GM12878 (cell line): ENCODE results near the gene FERMT2. TPM values are rescaled to one million over a fixed set of nuclear protein-coding genes. Genes with fewer than 3 reads are reported as not detected.

ENCODE experiments used
- ATAC-seq: fragments of 200-7000 bp; cut with Tn5 transposase; 3 replicates; pipeline ENCODE4 v1.9.1; 2020; ENCODE audit warnings: mild to moderate bottlenecking, moderate library complexity
- BruUV-seq: library from RNA; stranded (reverse); fragments of 400-500 nt; replicated peaks from 2 replicates; lab custom pipeline; 2021; lab: Mats Ljungman, UMichigan
- CTCF ChIA-PET: fragments of 300-600 bp; sonication (Branson Sonifier 250); formaldehyde crosslinking; extraction: SDS; loops from one replicate; lab custom pipeline; 2021; ENCODE audit warnings: inconsistent platforms; lab: Yijun Ruan, JAX
- POLR2A ChIA-PET: fragments of 350-600 bp; formaldehyde crosslinking; extraction: SDS; loops from one replicate; lab custom pipeline; 2021; ENCODE audit warnings: inconsistent platforms; lab: Charles Lee
- RAD21 ChIA-PET: fragments of 300-600 bp; sonication (Branson Sonifier 250); formaldehyde crosslinking; loops from one replicate; lab custom pipeline; 2023; ENCODE audit warnings: antibody characterized with exemption; ENCODE audit not compliant: unreplicated experiment; lab: Charles Lee
- SMC1A ChIA-PET: fragments of 300-600 bp; sonication (Branson Sonifier 250); formaldehyde crosslinking; loops from one replicate; lab custom pipeline; 2023; ENCODE audit not compliant: unreplicated experiment, uncharacterized antibody; lab: Charles Lee
- DNase-seq: peaks from one replicate; pipeline ENCODE4 v3.0.0-alpha.2; 2011; ENCODE audit warnings: low read depth, low spot score
- FAIRE-seq: peaks from 3 replicates; lab custom pipeline; 2011; peaks lifted over from hg19 to GRCh38; lab: Jason Lieb, UNC
- H2AFZ ChIP-seq: 2 replicates; pipeline ENCODE4 v1.6.0; 2011; ENCODE audit warnings: low read depth, low read length, control low read depth; ENCODE audit not compliant: control insufficient read depth
- H3K27ac ChIP-seq: 2 replicates; pipeline ENCODE4 v1.5.1; 2011; ENCODE audit warnings: control low read depth; ENCODE audit not compliant: control insufficient read depth, insufficient read depth
- H3K27me3 ChIP-seq, 2 experiments: replicated peaks in 1 of 2; 2 replicates each; pipeline versions ENCODE4 v1.6.0 to v1.6.1; 2011; ENCODE audit warnings: low read length in 1 of 2; ENCODE audit not compliant: control insufficient read depth in 2 of 2, insufficient read depth in 2 of 2
- H3K36me3 ChIP-seq, 2 experiments: 2 replicates each; pipeline ENCODE4 v1.5.1; 2011; ENCODE audit warnings: low read length in 1 of 2; ENCODE audit not compliant: control insufficient read depth in 2 of 2, insufficient read depth in 2 of 2
- H3K4me1 ChIP-seq: 2 replicates; pipeline ENCODE4 v1.6.1; 2011; ENCODE audit warnings: mild to moderate bottlenecking, low read length, moderate library complexity, mixed read lengths; ENCODE audit not compliant: control insufficient read depth, insufficient read depth
- H3K4me2 ChIP-seq: 2 replicates; pipeline ENCODE4 v1.6.0; 2011; ENCODE audit warnings: control low read depth; ENCODE audit not compliant: control insufficient read depth, insufficient read depth
- H3K4me3 ChIP-seq: fragments of 200-600 bp; sonication (generic); 2 replicates; pipeline ENCODE4 v1.5.1; 2016
- H3K79me2 ChIP-seq: 2 replicates; pipeline ENCODE4 v1.6.0; 2011; ENCODE audit warnings: low read length; ENCODE audit not compliant: control insufficient read depth, insufficient read depth
- H3K9ac ChIP-seq: 2 replicates; pipeline ENCODE4 v1.8.0; 2011; ENCODE audit warnings: low read length, control low read depth, mixed read lengths; ENCODE audit not compliant: control insufficient read depth, insufficient read depth
- H3K9me3 ChIP-seq: replicated peaks from 3 replicates; pipeline ENCODE4 v1.5.1; 2011; ENCODE audit warnings: mild to moderate bottlenecking, low read length; ENCODE audit not compliant: control insufficient read depth, insufficient read depth
- H4K20me1 ChIP-seq: 2 replicates; pipeline ENCODE4 v1.6.0; 2011; ENCODE audit not compliant: control insufficient read depth, insufficient read depth
- CEBPB ChIP-seq, 2 experiments: fragments of 150-350 bp in 1 of 2; IDR thresholded peaks; 2 replicates each; pipeline ENCODE4 v1.6.1; 2012 to 2014; ENCODE audit warnings: low read depth in 2 of 2, low read length in 2 of 2, borderline replicate concordance in 1 of 2, inconsistent platforms in 1 of 2
- ETV6 ChIP-seq, 2 experiments: fragments of 450-650 bp in 1 of 2; IDR thresholded peaks in 1 of 2; conservative IDR thresholded peaks in 1 of 2; 2 replicates each; pipeline ENCODE4 v1.6.1; 2014; ENCODE audit warnings: antibody characterized with exemption in 1 of 2, borderline replicate concordance in 1 of 2, low read depth in 1 of 2, mild to moderate bottlenecking in 1 of 2, moderate library complexity in 1 of 2
- MLLT1 ChIP-seq: fragments of 450-650 bp; IDR thresholded peaks from 2 replicates; pipeline ENCODE4 v1.6.1; 2016; ENCODE audit warnings: mild to moderate bottlenecking
- NFIC ChIP-seq: IDR thresholded peaks from 2 replicates; pipeline ENCODE4 v1.6.1; 2012; ENCODE audit warnings: low read depth, mild to moderate bottlenecking, inconsistent platforms, low read length, moderate library complexity
- RELB ChIP-seq: fragments of 450-650 bp; IDR thresholded peaks from 2 replicates; pipeline ENCODE4 v1.6.1; 2017; ENCODE audit warnings: low read depth, mild to moderate bottlenecking, moderate library complexity
- RUNX3 ChIP-seq: IDR thresholded peaks from 2 replicates; pipeline ENCODE4 v1.6.1; 2012; ENCODE audit warnings: low read length, inconsistent platforms
- SRF ChIP-seq, 2 experiments: IDR thresholded peaks; 2 replicates each; pipeline ENCODE4 v1.6.1; 2011; ENCODE audit warnings: low read depth in 2 of 2, low read length in 2 of 2, mild to moderate bottlenecking in 1 of 2, moderate library complexity in 1 of 2
- TBL1XR1 ChIP-seq: IDR thresholded peaks from 2 replicates; pipeline ENCODE4 v1.6.1; 2012; ENCODE audit warnings: low read depth, low read length, improper control_type of control experiment
- WGBS: methylation state at CpG from one replicate; pipeline ENCODE4 v1.1.6; 2016; ENCODE audit warnings: low lambda C conversion rate; ENCODE audit not compliant: insufficient replicate concordance, insufficient coverage; ENCODE audit errors: missing lambda C conversion rate; 5-methylcytosine and 5-hydroxymethylcytosine counted together
- in situ Hi-C: fragments of 300-500 bp; cut with MboI; formaldehyde crosslinking; loops from 9 replicates; pipeline ENCODE4 v1.14.3; 2018; ENCODE audit warnings: mixed read lengths
- intact Hi-C: fragments of 100-400 bp; cut with micrococcal nuclease; formaldehyde crosslinking; loops from one replicate; pipeline ENCODE4 v1.14.2; 2022; ENCODE audit not compliant: unreplicated experiment
- polyA plus RNA-seq, 11 experiments: library from polyadenylated mRNA; depleted of rRNA in 4 of 11; unstranded in 6 of 11; stranded (reverse) in 5 of 11; fragments of >200 nt; fragmentation: Nextera tagmentation in 4 of 11; fragmentation: Illumina TruSeq in 1 of 11; extraction: Ambion mirVana in 4 of 11; extraction: Trizol in 1 of 11; gene quantifications; 1 replicate in 1 of 11; 2 replicates in 10 of 11; pipeline versions ENCODE4 v1.2.1 to v1.2.3, GENCODE V29; 2011 to 2016; ENCODE audit warnings: inconsistent platforms in 2 of 11, missing spikeins in 2 of 11, low read depth in 1 of 11
- total RNA-seq, 4 experiments: library from RNA; depleted of rRNA in 3 of 4; stranded (reverse); fragments of >200 nt in 3 of 4; fragmentation: Illumina TruSeq in 1 of 4; extraction: Trizol in 1 of 4; gene quantifications; 2 replicates each; pipeline versions ENCODE4 v1.2.1 to v1.2.3, GENCODE V29; 2013 to 2021

Gene FERMT2
- total and polyA plus RNA-seq, 10 of the 15 experiments (the other 5 are each of a cell fraction or from before 2014, with no cell fraction given), result 4.9 to 35.5 (median 19.5) TPM

- FAIRE-seq (no peak), DNase-seq (no peak), ATAC-seq (peak; percentile 65)
- Histone ChIP-seq H3K4me3 (no peak overlapping the region), H2AFZ (no peak overlapping the region), H3K4me2 (no peak overlapping the region), H4K20me1 (no peaks in the 10 kb centered on the region), H3K79me2 (no peaks in the 10 kb centered on the region), H3K27ac (no peak overlapping the region), H3K36me3 (no peaks in the 10 kb centered on the region), H3K4me1 (peaks cover 3% of the 10 kb centered on the region; the same call in 1 of the 2 replicates), H3K9me3 (no peaks in the 10 kb centered on the region), H3K9ac (no peak overlapping the region), H3K27me3 (peaks cover 1 to 13% of the 10 kb centered on the region in 2 experiments)
- TF ChIP-seq RELB, result 0 out of 2 replicates have a peak, but pooled peaks have one; percentile 17
- peak; percentile 40; the same call in 1 of the 2 replicates for TF ChIP-seq NFIC
- TF ChIP-seq CEBPB (IDR thresholded peaks at IDR 0.05; ENCODE audit: borderline replicate concordance in 1 of 2, low read depth in 2 of 2, low read length in 2 of 2), result peak in 1 of 2 experiments; percentile 24; a peak in 1 of 4 replicates
- no peak for TF ChIP-seq TBL1XR1
- TF ChIP-seq ETV6 (conservative IDR thresholded peaks at IDR 0.05 in 1 of 2, IDR thresholded peaks at IDR 0.05 in 1 of 2; ENCODE audit: borderline replicate concordance in 1 of 2, low read depth in 1 of 2), result 0 out of 4 replicates have a peak, but pooled peaks of 1 of the 2 experiments have one; percentile 6
- no peak for TF ChIP-seq MLLT1
- TF ChIP-seq RUNX3, result peak; percentile 31; the same call in 1 of the 2 replicates
- 0 out of 4 replicates have a peak, but pooled peaks of 1 of the 2 experiments have one; percentile 12 for TF ChIP-seq SRF (IDR thresholded peaks at IDR 0.05; ENCODE audit: low read depth in 2 of 2, low read length in 2 of 2)
- intact Hi-C loops (loop anchor here (5.0 kb wide), 1 partner anchor 37 kb away; no protein-coding TSS in a partner anchor), in situ Hi-C loops (no loop called here)
- WGBS, result 29% methylated on average over 6 of the region's 6 CpGs
- ChIA-PET RAD21 (interaction anchor here (1.1 kb wide), 2 partner anchors 113 to 129 kb away, joined by 3 to 4 read pairs; no protein-coding TSS in a partner anchor), CTCF (interaction anchor here (0.9 to 1.4 kb wide), 3 partner anchors 9 to 111 kb away, joined by 3 to 5 read pairs (median 3); no protein-coding TSS in a partner anchor), SMC1A (interaction anchor here (0.7 to 3.9 kb wide), 9 partner anchors 18 to 197 kb away, joined by 3 to 30 read pairs (median 4); no protein-coding TSS in a partner anchor), POLR2A (interaction anchor here (0.7 kb wide), 1 partner anchor 199 kb away, joined by 3 read pairs; no protein-coding TSS in a partner anchor)
- no TSS peak for BruUV-seq
Measured at GRCh38 chr14:52954346-52955214, 3.7 kb upstream of the FERMT2 start.
